HG02759 (cell line): ENCODE measurements around the gene BAG3.
A peak's percentile ranks its signal among the peaks of the same experiment; 100 is the strongest.
"Not testable (repeated sequence)": the region's sequence is repeated elsewhere in the genome, so short reads cannot be mapped to it uniquely, and the experiment has no call there.

Experiments used
- ATAC-seq: cut with Tn5 transposase; IDR thresholded peaks from one replicate; pipeline ENCODE4 v1.9.1; 2021; ENCODE audit warnings: mild to moderate bottlenecking, moderate library complexity; ENCODE audit not compliant: unreplicated experiment

BAG3 gene

GRCh38 chr10:119650692-119651513, at the start of gene BAG3:
TSS of gene BAG3 (plus strand) at chr10:119651380. CDS start at chr10:119651676, 296 bp downstream.
- ATAC-seq = peak; percentile 79

- no peak for ATAC-seq
Measured at GRCh38 chr10:119602241-119603095, 48.7 kb upstream of the BAG3 start.

GRCh38 chr10:119604468-119604867, 46.7 kb upstream of the BAG3 start:
- ATAC-seq = no peak

GRCh38 chr10:119608316-119609155, 42.6 kb upstream of the BAG3 start:
- no peak for ATAC-seq

- ATAC-seq = no peak
Measured at GRCh38 chr10:119609516-119609915, 41.7 kb upstream of the BAG3 start.

- ATAC-seq = no peak
Measured at GRCh38 chr10:119611433-119611832, 39.7 kb upstream of the BAG3 start.

- ATAC-seq = no peak
Measured at GRCh38 chr10:119613741-119614140, 37.4 kb upstream of the BAG3 start.

GRCh38 chr10:119614686-119615085, 36.5 kb upstream of the BAG3 start:
- ATAC-seq = no peak

GRCh38 chr10:119616882-119617570, 34.2 kb upstream of the BAG3 start:
- no peak for ATAC-seq

- ATAC-seq = no peak
Measured at GRCh38 chr10:119619215-119619614, 32.0 kb upstream of the BAG3 start.

GRCh38 chr10:119619811-119620210, 31.4 kb upstream of the BAG3 start:
- not testable (repeated sequence) for ATAC-seq

- no peak for ATAC-seq
Measured at GRCh38 chr10:119620241-119621077, 30.7 kb upstream of the BAG3 start.

GRCh38 chr10:119621078-119621384, 30.1 kb upstream of the BAG3 start:
- no peak for ATAC-seq

GRCh38 chr10:119625570-119626280, 25.5 kb upstream of the BAG3 start:
- ATAC-seq = no peak

- ATAC-seq = no peak
Measured at GRCh38 chr10:119630300-119630699, 20.9 kb upstream of the BAG3 start.

- ATAC-seq = no peak
Measured at GRCh38 chr10:119633538-119634218, 17.5 kb upstream of the BAG3 start.

GRCh38 chr10:119634219-119634544, 17.0 kb upstream of the BAG3 start:
- ATAC-seq = no peak

- ATAC-seq = no peak
Measured at GRCh38 chr10:119637631-119638030, 13.5 kb upstream of the BAG3 start.

- no peak for ATAC-seq
Measured at GRCh38 chr10:119638982-119639381, 12.2 kb upstream of the BAG3 start.
